Right lobe of liver (tissue), 6 donors: ENCODE results near the gene BACH1. TPM values are rescaled to one million over a fixed set of nuclear protein-coding genes. Genes with fewer than 3 reads are reported as not detected.
A peak's percentile ranks its signal among the peaks of the same experiment; 100 is the strongest.

Experiments used
- ATAC-seq, 4 donors: fragments of 200-7000 bp; cut with Tn5 transposase; one replicate each; pipeline ENCODE4 v1.9.1; 2020; ENCODE audit warnings: mild to moderate bottlenecking in 4 of 4, moderate library complexity in 4 of 4
- DNase-seq, 3 donors: peaks; one replicate each; pipeline ENCODE4 v3.0.0-alpha.2; 2020
- H3K27ac ChIP-seq, 3 donors: fragments of 200-600 bp; one replicate each; pipeline ENCODE4 v1.8.0; 2022
- H3K27me3 ChIP-seq, 2 donors: fragments of 200-600 bp; one replicate each; pipeline ENCODE4 v1.8.0; 2022
- H3K36me3 ChIP-seq, 4 donors: fragments of 200-600 bp; sonication (generic) in 1 of 4; one replicate each; pipeline versions ENCODE4 v1.5.1 to v1.8.0; 2017 to 2022; ENCODE audit warnings: control low read depth in 1 of 4
- H3K4me1 ChIP-seq, 4 donors: fragments of 200-600 bp; sonication (generic) in 1 of 4; one replicate each; pipeline versions ENCODE4 v1.5.1 to v1.8.0; 2017 to 2022; ENCODE audit warnings: control low read depth in 1 of 4
- H3K4me3 ChIP-seq, 3 donors: fragments of 200-600 bp; one replicate each; pipeline ENCODE4 v1.8.0; 2022
- H3K9me3 ChIP-seq, 4 donors: fragments of 200-600 bp; sonication (generic) in 1 of 4; one replicate each; pipeline versions ENCODE4 v1.5.1 to v1.8.0; 2017 to 2022; ENCODE audit warnings: control low read depth in 1 of 4
- POLR2A ChIP-seq: fragments of 450-650 bp; IDR thresholded peaks from one replicate; pipeline ENCODE4 v1.6.1; 2017; ENCODE audit warnings: antibody characterized with exemption, mild to moderate bottlenecking
- WGBS: methylation state at CpG from one replicate; pipeline ENCODE4 v1.1.6; 2018; ENCODE audit warnings: low coverage, low lambda C conversion rate; ENCODE audit not compliant: insufficient coverage; ENCODE audit errors: missing lambda C conversion rate; 5-methylcytosine and 5-hydroxymethylcytosine counted together
- intact Hi-C, 2 donors: fragments of 100-400 bp; cut with DNase I; formaldehyde crosslinking; loops; one replicate each; pipeline versions ENCODE4 v1.11.2 to v1.14.1; 2022
- total RNA-seq, 6 experiments: library from RNA; depleted of rRNA in 2 of 6; stranded (reverse); fragments of >200 nt in 2 of 6; fragmentation: NEBNext Ultra II Directional in 3 of 6; extraction: Animal tissue kit (Norgen Biotek cat#: 25700) in 3 of 6; gene quantifications; one replicate each; pipeline versions ENCODE4 v1.1.0 to v1.2.4, GENCODE V29; 2016 to 2023
- TF ChIP-seq, protein P1 (sequence below), 4 donors: fragments of 200-600 bp in 3 of 4; fragments of 450-650 bp in 1 of 4; IDR thresholded peaks; one replicate each; pipeline versions ENCODE4 v1.5.1 to v1.8.0; 2016 to 2022; ENCODE audit warnings: antibody characterized with exemption in 4 of 4, mild to moderate bottlenecking in 2 of 4
- donor health status: DM: no; HTN: yes; CAD: no.
- donor health status: DM: no; HTN: no; CAD: no.
- donor health status: DM: no; HTN: no; CAD: no.
- donor health status: DM: no; HTN: yes; CAD: no.
- donor health status: DM: no; HTN: yes; CAD: no.

BACH1 gene
- total RNA-seq, 6 experiments from 2014 or later, result 22.7 to 57.5 (median 27.2) TPM

DNA sequence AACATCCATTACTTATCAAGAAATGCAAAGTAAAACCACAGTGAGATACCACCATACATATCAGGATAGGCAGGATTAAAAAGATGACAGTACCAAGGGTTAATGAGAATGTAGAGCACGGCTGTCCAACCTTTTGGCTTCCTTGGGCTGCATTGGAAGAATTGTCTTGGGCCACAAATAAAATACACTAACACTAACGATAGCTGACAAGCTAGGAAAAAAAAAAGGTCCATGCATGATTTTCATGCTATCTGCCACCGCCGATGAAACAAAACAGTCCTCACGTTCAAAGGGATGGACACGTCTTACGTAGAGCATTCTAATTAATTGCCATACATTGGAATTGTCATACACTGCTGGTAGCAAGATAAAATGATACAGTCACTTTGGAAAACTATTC is 14.3 kb downstream of the BACH1 start:
- TF ChIP-seq, protein P1, sequence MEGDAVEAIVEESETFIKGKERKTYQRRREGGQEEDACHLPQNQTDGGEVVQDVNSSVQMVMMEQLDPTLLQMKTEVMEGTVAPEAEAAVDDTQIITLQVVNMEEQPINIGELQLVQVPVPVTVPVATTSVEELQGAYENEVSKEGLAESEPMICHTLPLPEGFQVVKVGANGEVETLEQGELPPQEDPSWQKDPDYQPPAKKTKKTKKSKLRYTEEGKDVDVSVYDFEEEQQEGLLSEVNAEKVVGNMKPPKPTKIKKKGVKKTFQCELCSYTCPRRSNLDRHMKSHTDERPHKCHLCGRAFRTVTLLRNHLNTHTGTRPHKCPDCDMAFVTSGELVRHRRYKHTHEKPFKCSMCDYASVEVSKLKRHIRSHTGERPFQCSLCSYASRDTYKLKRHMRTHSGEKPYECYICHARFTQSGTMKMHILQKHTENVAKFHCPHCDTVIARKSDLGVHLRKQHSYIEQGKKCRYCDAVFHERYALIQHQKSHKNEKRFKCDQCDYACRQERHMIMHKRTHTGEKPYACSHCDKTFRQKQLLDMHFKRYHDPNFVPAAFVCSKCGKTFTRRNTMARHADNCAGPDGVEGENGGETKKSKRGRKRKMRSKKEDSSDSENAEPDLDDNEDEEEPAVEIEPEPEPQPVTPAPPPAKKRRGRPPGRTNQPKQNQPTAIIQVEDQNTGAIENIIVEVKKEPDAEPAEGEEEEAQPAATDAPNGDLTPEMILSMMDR (IDR thresholded peaks at IDR 0.05), result no peak
- no peak for TF ChIP-seq POLR2A
- no peak for DNase-seq
- Histone ChIP-seq H3K4me1 (peaks cover 0 to 45% (median 4%) of the 10 kb centered on the region in 4 donors), H3K27ac (no peak overlapping the region), H3K36me3 (no peaks in the 10 kb centered on the region), H3K9me3 (no peaks in the 10 kb centered on the region), H3K4me3 (no peak overlapping the region), H3K27me3 (no peaks in the 10 kb centered on the region)
- no peak for ATAC-seq
- intact Hi-C loops, result no loop called here
- 77% methylated on average over 7 of the region's 7 CpGs for WGBS

DNA sequence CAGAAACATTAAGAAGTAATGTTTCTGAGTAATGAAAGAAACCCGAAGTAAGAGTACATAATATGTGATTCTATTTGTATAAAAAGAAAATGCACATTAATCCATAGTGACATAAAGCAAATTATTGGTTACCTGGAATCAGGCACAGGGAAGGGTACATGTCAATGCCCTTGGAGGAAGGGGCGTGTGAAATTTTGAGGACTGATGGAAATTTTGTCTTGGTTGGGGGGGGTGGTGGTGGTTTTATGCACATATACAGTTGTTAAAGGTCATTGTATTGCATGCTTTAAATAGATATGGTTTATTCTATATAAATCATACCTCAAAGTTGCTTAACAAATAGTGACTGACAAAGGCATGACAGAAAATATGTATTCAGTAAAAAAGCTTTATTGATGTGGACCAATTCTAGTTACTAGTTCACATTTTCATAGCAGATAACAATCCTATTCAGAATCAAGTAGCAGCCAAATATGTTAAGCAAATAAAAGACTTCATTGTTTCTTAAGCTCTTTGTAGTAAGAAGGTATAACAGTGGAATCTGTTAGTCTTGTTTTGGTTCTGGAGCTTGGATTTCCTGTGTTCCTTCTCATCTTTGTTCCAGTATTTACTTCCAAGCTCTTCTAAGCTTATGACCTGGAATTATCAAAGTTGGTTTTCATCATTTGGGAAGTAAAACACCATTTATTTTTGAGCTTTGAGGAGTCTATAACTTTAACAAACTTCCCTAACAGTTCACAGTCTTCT is 15.1 kb downstream of the BACH1 start:
- no peak for DNase-seq
- no peaks in the 10 kb centered on the region for H3K9me3 ChIP-seq
- no peak for TF ChIP-seq POLR2A
- TF ChIP-seq, protein P1 (IDR thresholded peaks at IDR 0.05), result no peak
- H3K36me3 ChIP-seq, result no peaks in the 10 kb centered on the region
- ATAC-seq, result no peak
- H3K27me3 ChIP-seq, result no peaks in the 10 kb centered on the region
- no peak overlapping the region for H3K27ac ChIP-seq
- no peak overlapping the region for H3K4me3 ChIP-seq
- 100% methylated on average over 2 of the region's 2 CpGs for WGBS
- H3K4me1 ChIP-seq, result peaks cover 0 to 45% (median 8%) of the 10 kb centered on the region in 4 donors
- intact Hi-C loops, result no loop called here

DNA sequence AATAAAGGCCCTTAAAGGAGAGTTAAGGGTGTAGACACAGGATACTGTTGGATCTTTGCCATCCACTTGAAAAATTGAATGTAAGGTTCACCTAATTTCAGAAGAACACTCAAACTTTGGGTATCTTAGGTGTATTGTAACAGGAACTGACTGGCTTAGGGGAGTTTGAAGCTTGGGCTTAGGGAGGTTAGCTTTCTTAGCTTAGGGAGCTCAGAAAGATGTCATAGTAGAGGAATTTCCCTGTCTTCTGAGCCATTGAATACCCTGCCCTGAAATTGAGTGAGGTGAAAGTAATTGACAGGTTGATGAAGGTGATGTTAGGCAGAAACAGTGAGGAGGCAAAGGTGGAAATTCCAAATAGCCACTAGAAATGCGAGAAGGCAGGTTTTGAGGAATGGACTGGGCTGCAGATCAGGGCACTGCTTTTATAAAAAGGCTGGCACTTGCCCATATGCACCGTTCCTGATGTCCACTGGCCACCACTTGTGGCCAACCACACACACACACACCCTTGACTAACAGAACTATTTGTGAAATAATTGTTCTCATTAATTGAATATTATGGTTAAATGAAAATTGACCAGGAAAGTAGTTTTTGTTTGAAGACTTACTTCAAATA is 16.5 kb downstream of the BACH1 start:
- ATAC-seq (peak in 3 of 4 donors; percentile 20 to 52 (median 33)), DNase-seq (no peak)
- 44% methylated on average over 2 of the region's 2 CpGs for WGBS
- Histone ChIP-seq H3K27ac (no peak overlapping the region), H3K36me3 (no peaks in the 10 kb centered on the region), H3K4me3 (no peak overlapping the region), H3K9me3 (no peaks in the 10 kb centered on the region), H3K27me3 (no peaks in the 10 kb centered on the region), H3K4me1 (peaks cover 0 to 56% (median 8%) of the 10 kb centered on the region in 4 donors)
- TF ChIP-seq, protein P1 (IDR thresholded peaks at IDR 0.05), result no peak
- no peak for TF ChIP-seq POLR2A
- intact Hi-C loops, result no loop called here

DNA sequence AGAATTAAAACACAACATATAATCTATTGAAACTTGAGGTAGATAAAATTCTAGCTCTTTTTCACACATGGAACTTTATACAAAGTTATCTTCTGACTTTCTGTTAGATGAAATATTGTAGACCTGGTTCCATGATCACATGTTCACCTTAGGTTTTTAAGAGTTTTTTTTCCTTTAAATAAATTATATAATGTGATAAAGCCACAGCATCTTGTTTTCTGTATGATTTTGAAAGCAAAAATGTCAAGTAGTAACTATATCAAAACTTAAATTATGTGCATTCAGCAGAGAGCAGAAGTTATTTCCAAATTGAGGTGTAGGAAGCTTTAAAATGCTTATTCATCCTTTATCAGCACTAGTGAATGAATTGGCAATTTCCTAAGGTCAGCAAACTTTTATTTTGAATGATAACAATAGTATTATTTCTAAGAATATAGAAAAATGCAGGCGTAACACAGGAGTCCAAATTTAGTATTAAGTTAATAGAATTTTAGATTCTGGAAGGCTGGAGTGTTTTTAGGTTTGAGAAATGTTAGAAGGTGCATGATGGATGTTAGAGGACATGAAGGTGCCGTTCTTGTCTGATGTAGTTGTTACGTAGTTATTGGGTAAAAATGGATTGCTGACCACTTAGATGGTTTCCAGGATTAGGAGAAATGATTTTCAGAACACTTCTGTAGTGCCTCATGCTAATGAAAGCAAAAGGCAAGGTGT is 17.5 kb downstream of the BACH1 start:
- no peak overlapping the region for H3K4me3 ChIP-seq
- intact Hi-C loops, result no loop called here
- no peaks in the 10 kb centered on the region for H3K27me3 ChIP-seq
- WGBS, result 79% methylated on average over 3 of the region's 3 CpGs
- H3K27ac ChIP-seq, result no peak overlapping the region
- DNase-seq (no peak), ATAC-seq (no peak)
- H3K36me3 ChIP-seq, result no peaks in the 10 kb centered on the region
- H3K9me3 ChIP-seq, result no peaks in the 10 kb centered on the region
- peaks cover 0 to 55% (median 7%) of the 10 kb centered on the region in 4 donors for H3K4me1 ChIP-seq
- TF ChIP-seq, protein P1 (IDR thresholded peaks at IDR 0.05), result no peak
- no peak for TF ChIP-seq POLR2A
